Uterus (tissue), 4 donors: ENCODE data around the gene PAPPA2. TPM values are rescaled to one million over a fixed set of nuclear protein-coding genes. Genes with fewer than 3 reads are reported as not detected.

Source experiments
- DNase-seq, 2 donors: peaks; one replicate each; pipeline ENCODE4 v3.0.0-alpha.2; 2019 to 2020
- H3K27ac ChIP-seq, 2 donors: fragments of 200-600 bp; sonication (generic); 1 replicate in 1 of 2; 2 replicates in 1 of 2; pipeline ENCODE4 v1.5.1; 2016 to 2018
- H3K27me3 ChIP-seq, 2 donors: fragments of 200-600 bp; sonication (generic); one replicate each; pipeline ENCODE4 v1.5.1; 2018 to 2019; ENCODE audit warnings: control low read depth in 1 of 2
- H3K36me3 ChIP-seq, 2 donors: fragments of 200-600 bp; sonication (generic); one replicate each; pipeline ENCODE4 v1.5.1; 2019; ENCODE audit warnings: control low read depth in 1 of 2
- H3K4me1 ChIP-seq, 2 donors: fragments of 200-600 bp; sonication (generic); one replicate each; pipeline ENCODE4 v1.5.1; 2018 to 2019; ENCODE audit warnings: control low read depth in 1 of 2
- H3K4me3 ChIP-seq, 2 donors: fragments of 200-600 bp; sonication (generic); 1 replicate in 1 of 2; 2 replicates in 1 of 2; pipeline ENCODE4 v1.5.1; 2018 to 2019; ENCODE audit warnings: mild to moderate bottlenecking in 1 of 2
- H3K9me3 ChIP-seq, 2 donors: fragments of 200-600 bp; sonication (generic); one replicate each; pipeline ENCODE4 v1.5.1; 2019; ENCODE audit warnings: control low read depth in 1 of 2
- POLR2A ChIP-seq, 2 donors: fragments of 450-650 bp; IDR thresholded peaks; one replicate each; pipeline ENCODE4 v1.6.1; 2016; ENCODE audit warnings: antibody characterized with exemption in 2 of 2, mild to moderate bottlenecking in 1 of 2, moderate library complexity in 1 of 2
- intact Hi-C: fragments of 100-400 bp; cut with DNase I; formaldehyde crosslinking; loops from one replicate; pipeline ENCODE4 v1.15.1; 2023; ENCODE audit warnings: low total_unique reads
- total RNA-seq, 4 donors: library from RNA; depleted of rRNA in 3 of 4; stranded (reverse); fragments of >200 nt in 3 of 4; gene quantifications; one replicate each; pipeline versions ENCODE4 v1.1.0 to v1.2.4, GENCODE V29; 2014 to 2023
- TF ChIP-seq, protein P1 (sequence below), 4 experiments: fragments of 200-600 bp in 2 of 4; fragments of 450-650 bp in 2 of 4; sonication (generic) in 2 of 4; IDR thresholded peaks; one replicate each; pipeline ENCODE4 v1.5.1; 2016 to 2019; ENCODE audit warnings: antibody characterized with exemption in 4 of 4, mild to moderate bottlenecking in 2 of 4, moderate library complexity in 1 of 4
- donor health status: DM: yes; HTN: yes; CAD: no.

PAPPA2 gene
- total RNA-seq, 4 donors from 2014 or later, result 0.51 to 4.0 (median 0.73) TPM; not detected in 1

DNA sequence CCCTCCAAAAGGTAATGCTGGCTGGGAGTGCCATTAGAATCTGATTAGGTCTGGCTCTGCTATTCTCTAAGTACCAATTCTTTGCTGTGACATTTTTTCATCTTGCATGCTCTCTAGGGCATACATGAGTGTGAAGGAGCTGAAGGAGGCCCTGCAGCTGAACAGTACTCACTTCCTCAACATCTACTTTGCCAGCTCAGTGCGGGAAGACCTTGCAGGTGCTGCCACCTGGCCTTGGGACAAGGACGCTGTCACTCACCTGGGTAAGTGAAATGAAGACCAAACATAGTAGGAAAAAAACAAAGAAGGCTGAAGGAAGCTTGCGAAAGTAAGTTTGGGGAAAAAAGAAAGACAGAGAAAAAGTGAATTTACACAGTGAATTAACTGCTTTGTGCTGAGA is 207.9 kb downstream of the PAPPA2 start:
- Histone ChIP-seq H3K27ac (no peak overlapping the region), H3K27me3 (no peaks in the 10 kb centered on the region), H3K36me3 (no peaks in the 10 kb centered on the region), H3K4me3 (no peak overlapping the region), H3K4me1 (no peaks in the 10 kb centered on the region), H3K9me3 (no peaks in the 10 kb centered on the region)
- TF ChIP-seq, protein P1, sequence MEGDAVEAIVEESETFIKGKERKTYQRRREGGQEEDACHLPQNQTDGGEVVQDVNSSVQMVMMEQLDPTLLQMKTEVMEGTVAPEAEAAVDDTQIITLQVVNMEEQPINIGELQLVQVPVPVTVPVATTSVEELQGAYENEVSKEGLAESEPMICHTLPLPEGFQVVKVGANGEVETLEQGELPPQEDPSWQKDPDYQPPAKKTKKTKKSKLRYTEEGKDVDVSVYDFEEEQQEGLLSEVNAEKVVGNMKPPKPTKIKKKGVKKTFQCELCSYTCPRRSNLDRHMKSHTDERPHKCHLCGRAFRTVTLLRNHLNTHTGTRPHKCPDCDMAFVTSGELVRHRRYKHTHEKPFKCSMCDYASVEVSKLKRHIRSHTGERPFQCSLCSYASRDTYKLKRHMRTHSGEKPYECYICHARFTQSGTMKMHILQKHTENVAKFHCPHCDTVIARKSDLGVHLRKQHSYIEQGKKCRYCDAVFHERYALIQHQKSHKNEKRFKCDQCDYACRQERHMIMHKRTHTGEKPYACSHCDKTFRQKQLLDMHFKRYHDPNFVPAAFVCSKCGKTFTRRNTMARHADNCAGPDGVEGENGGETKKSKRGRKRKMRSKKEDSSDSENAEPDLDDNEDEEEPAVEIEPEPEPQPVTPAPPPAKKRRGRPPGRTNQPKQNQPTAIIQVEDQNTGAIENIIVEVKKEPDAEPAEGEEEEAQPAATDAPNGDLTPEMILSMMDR (IDR thresholded peaks at IDR 0.05), result no peak
- no peak for TF ChIP-seq POLR2A (IDR thresholded peaks at IDR 0.05)
- intact Hi-C loops, result no loop called here
- no peak for DNase-seq

DNA sequence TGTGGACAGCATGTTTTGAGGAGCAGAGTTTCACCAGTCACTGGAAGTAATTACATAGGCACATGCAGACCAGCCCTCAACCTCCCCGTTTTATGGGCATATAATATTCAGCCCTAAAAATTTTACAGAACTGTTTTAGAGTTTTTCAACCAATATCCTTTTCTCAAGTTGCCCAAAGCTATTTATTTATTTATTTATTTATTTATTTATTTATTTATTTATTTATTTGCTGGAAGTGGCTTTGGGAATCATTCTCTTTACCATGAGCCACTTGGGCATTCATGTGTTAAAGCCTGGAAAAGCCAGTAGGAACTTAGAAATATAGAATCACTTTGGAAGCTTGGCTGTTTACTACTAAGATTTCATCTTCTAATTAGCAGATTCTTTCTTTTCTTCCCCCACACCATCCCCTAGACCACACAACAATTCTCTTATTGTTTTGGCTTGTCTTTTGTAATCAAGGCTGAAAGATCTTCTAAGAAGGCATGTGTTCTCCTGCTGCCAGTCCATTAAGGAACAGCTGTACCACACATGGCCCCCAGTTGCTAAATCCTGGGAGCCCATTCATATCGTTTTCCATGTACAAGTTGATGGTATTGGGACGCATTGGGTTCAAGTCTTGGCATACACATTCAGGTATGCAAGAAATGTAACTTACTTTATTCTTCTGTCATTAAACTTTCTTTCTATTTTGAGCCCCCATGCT is 220.0 kb downstream of the PAPPA2 start:
- H3K27me3 ChIP-seq, result no peaks in the 10 kb centered on the region
- H3K4me3 ChIP-seq, result no peak overlapping the region
- no peak for TF ChIP-seq POLR2A (IDR thresholded peaks at IDR 0.05)
- TF ChIP-seq, protein P1 (IDR thresholded peaks at IDR 0.05), result no peak
- intact Hi-C loops, result no loop called here
- H3K27ac ChIP-seq, result no peak overlapping the region
- no peaks in the 10 kb centered on the region for H3K9me3 ChIP-seq
- H3K36me3 ChIP-seq, result no peaks in the 10 kb centered on the region
- H3K4me1 ChIP-seq, result no peaks in the 10 kb centered on the region
- DNase-seq, result no peak

DNA sequence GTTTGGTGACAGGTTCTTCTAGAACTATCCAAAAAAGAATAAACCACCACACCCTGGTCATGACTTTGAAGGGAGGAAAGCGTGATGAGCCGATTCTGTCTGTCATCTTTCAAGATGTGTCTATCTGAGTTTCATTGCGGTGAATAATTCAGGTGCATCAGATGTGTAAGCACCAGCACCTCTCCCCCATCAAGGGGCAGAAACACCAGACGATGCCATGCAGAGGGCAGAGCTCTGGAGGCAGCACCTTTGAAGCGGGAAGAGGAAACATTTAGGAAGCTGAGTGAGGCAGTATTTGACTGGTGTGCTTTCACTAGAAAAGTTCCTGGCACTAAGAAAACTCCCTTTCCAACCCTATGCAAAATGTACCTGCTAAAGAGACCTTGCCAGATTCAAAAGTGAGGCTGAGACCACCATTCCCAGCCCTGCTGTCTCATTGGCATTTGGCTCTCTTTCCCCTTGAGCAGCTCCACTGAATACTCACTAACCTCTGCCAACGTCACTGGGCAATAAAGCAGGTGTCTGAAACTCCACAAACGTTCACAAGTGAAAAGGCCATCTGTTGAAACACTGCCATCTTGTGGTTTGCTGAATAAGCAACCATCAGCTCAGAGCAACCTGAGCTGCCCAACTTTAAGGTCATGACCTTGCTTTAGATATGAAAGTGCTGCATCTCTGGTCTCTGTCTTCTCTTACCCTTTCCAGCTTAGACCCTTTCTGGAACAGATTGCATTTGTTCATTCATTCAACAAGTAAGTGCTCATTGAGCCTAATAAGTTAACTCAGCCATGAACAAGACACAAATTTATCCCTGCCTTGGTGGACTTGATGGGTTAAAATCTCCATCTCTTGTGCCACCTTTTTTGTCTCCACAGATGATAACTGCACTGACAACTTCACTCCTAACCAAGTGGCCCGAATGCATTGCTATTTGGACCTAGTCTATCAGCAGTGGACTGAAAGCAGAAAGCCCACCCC is 228.6 kb downstream of the PAPPA2 start:
- Histone ChIP-seq H3K36me3 (no peaks in the 10 kb centered on the region), H3K9me3 (no peaks in the 10 kb centered on the region), H3K27me3 (no peaks in the 10 kb centered on the region), H3K4me3 (no peak overlapping the region), H3K4me1 (no peaks in the 10 kb centered on the region), H3K27ac (no peak overlapping the region)
- intact Hi-C loops, result no loop called here
- DNase-seq, result peak in 1 of 2 donors; percentile 17
- no peak for TF ChIP-seq POLR2A (IDR thresholded peaks at IDR 0.05)
- TF ChIP-seq, protein P1 (IDR thresholded peaks at IDR 0.05), result peak; percentile 46 to 60 (median 54)

DNA sequence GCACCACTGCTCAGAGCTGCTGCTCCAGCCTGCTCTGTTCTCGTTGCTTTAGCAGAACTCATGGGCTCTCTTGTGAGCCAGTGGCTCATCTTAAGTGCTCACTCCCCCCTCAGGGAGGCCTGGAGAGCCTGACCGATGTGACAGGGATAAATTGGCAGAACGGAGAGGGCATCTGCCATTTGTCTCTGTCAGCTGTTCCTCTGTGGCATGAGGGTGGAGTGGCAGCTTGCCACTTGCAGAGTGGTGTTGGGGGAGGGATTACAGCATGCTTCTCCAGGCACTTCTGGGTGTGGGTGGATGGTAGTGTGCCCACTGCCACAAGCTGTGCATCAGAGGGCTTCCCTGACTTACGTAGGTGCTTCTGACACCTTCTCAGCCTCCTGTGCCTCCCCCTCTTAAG is 229.5 kb downstream of the PAPPA2 start:
- H3K27ac ChIP-seq, result no peak overlapping the region
- no peak for DNase-seq
- intact Hi-C loops, result no loop called here

More for the DNA sequence above, 229.5 kb downstream of the PAPPA2 start:
- H3K36me3 ChIP-seq, result no peaks in the 10 kb centered on the region
- no peak overlapping the region for H3K4me3 ChIP-seq
- no peaks in the 10 kb centered on the region for H3K4me1 ChIP-seq
- no peak for TF ChIP-seq POLR2A (IDR thresholded peaks at IDR 0.05)
- TF ChIP-seq, protein P1 (IDR thresholded peaks at IDR 0.05), result no peak
- no peaks in the 10 kb centered on the region for H3K9me3 ChIP-seq
- no peaks in the 10 kb centered on the region for H3K27me3 ChIP-seq
